Kidney (tissue), 14 donors: ENCODE data around the gene TC2N. TPM values are rescaled to one million over a fixed set of nuclear protein-coding genes. Genes with fewer than 3 reads are reported as not detected.
A peak's percentile ranks its signal among the peaks of the same experiment; 100 is the strongest.

Source experiments
- DNase-seq, 5 donors: peaks; one replicate each; pipeline ENCODE4 v3.0.0-alpha.2; 2013 to 2020
- FAIRE-seq: peaks from 2 replicates; lab custom pipeline; 2012; peaks lifted over from hg19 to GRCh38; lab: Jason Lieb, UNC
- H3K27ac ChIP-seq, 2 donors: one replicate each; pipeline ENCODE4 v1.7.0; 2013; ENCODE audit warnings: low read depth in 2 of 2, low read length in 2 of 2, inconsistent platforms in 1 of 2
- H3K27me3 ChIP-seq: one replicate; pipeline ENCODE4 v1.7.1; 2013; ENCODE audit warnings: low read length, inconsistent platforms; ENCODE audit not compliant: control insufficient read depth, insufficient read depth
- H3K36me3 ChIP-seq, 3 donors: one replicate each; pipeline versions ENCODE4 v1.7.0 to v1.7.1; 2013; ENCODE audit warnings: low read length in 3 of 3, control low read depth in 1 of 3, inconsistent platforms in 1 of 3; ENCODE audit not compliant: insufficient read depth in 3 of 3, control insufficient read depth in 2 of 3
- H3K4me1 ChIP-seq, 3 donors: one replicate each; pipeline versions ENCODE4 v1.7.0 to v1.7.1; 2013; ENCODE audit warnings: low read length in 3 of 3, inconsistent platforms in 1 of 3, low read depth in 1 of 3; ENCODE audit not compliant: control insufficient read depth in 2 of 3, insufficient read depth in 2 of 3
- H3K4me3 ChIP-seq, 3 donors: one replicate each; pipeline versions ENCODE4 v1.7.0 to v1.8.1; 2013; ENCODE audit warnings: low read length in 3 of 3, control low read depth in 1 of 3, inconsistent platforms in 1 of 3
- H3K9ac ChIP-seq, 3 donors: one replicate each; pipeline versions ENCODE4 v1.7.0 to v1.7.1; 2013; ENCODE audit warnings: low read length in 3 of 3, control low read depth in 1 of 3, inconsistent platforms in 1 of 3
- H3K9me3 ChIP-seq, 3 donors: one replicate each; pipeline versions ENCODE4 v1.7.0 to v1.7.1; 2013; ENCODE audit warnings: low read length in 3 of 3, control low read depth in 1 of 3, inconsistent platforms in 1 of 3; ENCODE audit not compliant: control insufficient read depth in 2 of 3, insufficient read depth in 1 of 3
- intact Hi-C: fragments of 100-400 bp; cut with DNase I; formaldehyde crosslinking; loops from one replicate; pipeline ENCODE4 v1.11.1; 2022
- polyA plus RNA-seq: library from polyadenylated mRNA; stranded (reverse); fragments of 350-450 nt; fragmentation: Illumina TruSeq; extraction: RNeasy Lipid Tissue Mini Kit (QIAGEN cat#74804); gene quantifications from one replicate; pipeline ENCODE4 v1.2.3, GENCODE V29; 2014; ENCODE audit warnings: low read depth, low replicate concordance; ENCODE audit not compliant: insufficient read depth
- total RNA-seq: library from RNA; stranded (reverse); fragmentation: NEBNext Ultra II Directional; extraction: Animal tissue kit (Norgen Biotek cat#: 25700); gene quantifications from one replicate; pipeline ENCODE4 v1.2.1, GENCODE V29; 2021
- TF ChIP-seq, protein P1 (sequence below): IDR thresholded peaks from 3 replicates; pipeline ENCODE4 v1.5.1; 2012; ENCODE audit warnings: mild to moderate bottlenecking, moderate library complexity, borderline replicate concordance; ENCODE audit not compliant: insufficient read depth; ENCODE audit errors: extremely low read depth
- donor health status: control.
- donor health status: control.
- donor health status: control.
- donor health status: control.
- donor health status: control.
- donor health status: DM: yes; HTN: yes; CAD: no.
- donor health status: Normal renal cell carcinoma (clear cell type).

The TC2N gene
- total and polyA plus RNA-seq, 2 donors from 2014 or later = 5.8 to 39.7 TPM

DNA sequence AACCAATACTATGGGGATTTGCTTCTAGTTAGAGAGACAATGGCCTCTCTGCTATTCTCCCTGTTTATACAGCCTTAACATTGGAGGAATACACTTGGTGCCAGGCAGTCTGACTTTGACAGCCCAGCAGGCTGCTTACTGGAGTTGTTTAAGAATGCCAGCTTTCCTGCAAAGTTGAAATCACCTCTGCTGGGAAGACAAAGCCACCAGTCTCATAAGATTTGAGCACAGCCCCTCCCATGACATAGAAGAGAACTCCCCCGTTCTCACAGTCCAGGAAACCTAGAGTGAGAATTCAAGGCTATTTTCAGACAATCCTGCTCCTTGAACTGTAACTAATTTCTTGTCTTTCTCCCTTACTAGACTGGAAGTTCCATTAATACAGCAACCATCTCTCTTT lies 114.4 kb downstream of the TC2N start:
- Histone ChIP-seq H3K4me1 (peaks cover 0 to 5% (median 3%) of the 10 kb centered on the region in 3 donors), H3K36me3 (no peaks in the 10 kb centered on the region), H3K9ac (no peak overlapping the region), H3K4me3 (no peak overlapping the region), H3K27ac (no peak overlapping the region), H3K27me3 (no peaks in the 10 kb centered on the region), H3K9me3 (no peaks in the 10 kb centered on the region)
- FAIRE-seq = no peak
- DNase-seq = peak in 2 of 5 donors; percentile 29 to 58
- intact Hi-C loops = no loop called here
- TF ChIP-seq, protein P1, sequence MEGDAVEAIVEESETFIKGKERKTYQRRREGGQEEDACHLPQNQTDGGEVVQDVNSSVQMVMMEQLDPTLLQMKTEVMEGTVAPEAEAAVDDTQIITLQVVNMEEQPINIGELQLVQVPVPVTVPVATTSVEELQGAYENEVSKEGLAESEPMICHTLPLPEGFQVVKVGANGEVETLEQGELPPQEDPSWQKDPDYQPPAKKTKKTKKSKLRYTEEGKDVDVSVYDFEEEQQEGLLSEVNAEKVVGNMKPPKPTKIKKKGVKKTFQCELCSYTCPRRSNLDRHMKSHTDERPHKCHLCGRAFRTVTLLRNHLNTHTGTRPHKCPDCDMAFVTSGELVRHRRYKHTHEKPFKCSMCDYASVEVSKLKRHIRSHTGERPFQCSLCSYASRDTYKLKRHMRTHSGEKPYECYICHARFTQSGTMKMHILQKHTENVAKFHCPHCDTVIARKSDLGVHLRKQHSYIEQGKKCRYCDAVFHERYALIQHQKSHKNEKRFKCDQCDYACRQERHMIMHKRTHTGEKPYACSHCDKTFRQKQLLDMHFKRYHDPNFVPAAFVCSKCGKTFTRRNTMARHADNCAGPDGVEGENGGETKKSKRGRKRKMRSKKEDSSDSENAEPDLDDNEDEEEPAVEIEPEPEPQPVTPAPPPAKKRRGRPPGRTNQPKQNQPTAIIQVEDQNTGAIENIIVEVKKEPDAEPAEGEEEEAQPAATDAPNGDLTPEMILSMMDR = no peak

DNA sequence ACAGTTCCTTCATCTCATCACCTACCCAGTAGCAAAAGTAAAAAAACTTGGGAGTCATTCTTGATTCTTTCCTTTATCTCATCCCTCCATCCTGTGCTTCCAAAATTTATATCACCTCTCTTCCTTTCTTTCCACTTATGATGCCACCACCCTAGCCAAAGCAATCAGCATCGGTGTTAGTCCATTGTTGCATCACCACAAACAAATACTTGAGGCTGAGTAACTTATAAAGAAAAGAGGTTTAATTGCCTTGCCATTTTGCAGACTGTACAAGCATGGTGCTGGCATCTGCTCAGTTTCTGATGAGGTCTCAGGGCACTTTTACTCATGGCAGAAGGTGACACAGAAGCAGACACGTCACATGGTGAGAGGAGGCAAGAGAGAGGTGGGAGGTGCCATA lies 115.6 kb downstream of the TC2N start:
- no peaks in the 10 kb centered on the region for H3K36me3 ChIP-seq
- no peaks in the 10 kb centered on the region for H3K27me3 ChIP-seq
- TF ChIP-seq, protein P1 = no peak
- H3K9ac ChIP-seq = no peak overlapping the region
- H3K4me3 ChIP-seq = no peak overlapping the region
- no peak for FAIRE-seq
- DNase-seq = no peak
- intact Hi-C loops = no loop called here
- no peak overlapping the region for H3K27ac ChIP-seq
- H3K4me1 ChIP-seq = peaks cover 0 to 5% (median 3%) of the 10 kb centered on the region in 3 donors
- H3K9me3 ChIP-seq = no peaks in the 10 kb centered on the region

DNA sequence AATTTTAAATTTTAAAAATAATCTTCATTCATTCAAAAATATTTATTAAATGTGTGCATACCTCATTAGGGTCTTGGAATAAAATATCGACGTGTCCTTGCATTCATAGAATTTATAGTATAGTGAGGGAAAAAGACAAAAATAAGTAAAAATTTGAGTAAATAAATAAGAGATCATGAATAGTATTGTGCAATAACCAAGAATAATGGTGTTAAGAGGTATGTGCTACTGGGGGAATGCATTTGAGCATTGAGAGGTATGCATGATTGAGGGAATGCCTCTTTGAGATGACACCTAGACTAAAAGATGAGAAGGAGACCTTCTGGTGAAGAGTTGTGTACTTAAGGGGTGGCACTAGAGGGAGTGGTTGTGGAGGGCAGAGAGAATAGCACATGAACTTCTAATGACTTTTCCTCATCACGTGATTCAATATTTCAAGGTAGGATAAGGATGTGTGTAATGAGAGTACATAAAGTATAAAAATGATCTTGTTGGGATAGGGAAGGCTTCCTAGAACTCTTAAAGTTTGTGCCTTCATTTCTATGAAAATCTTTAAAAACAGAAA lies 116.6 kb downstream of the TC2N start:
- H3K27ac ChIP-seq = no peak overlapping the region
- TF ChIP-seq, protein P1 = no peak
- H3K9ac ChIP-seq = no peak overlapping the region
- peaks cover 0 to 5% (median 3%) of the 10 kb centered on the region in 3 donors for H3K4me1 ChIP-seq
- DNase-seq (no peak), FAIRE-seq (no peak)
- no peaks in the 10 kb centered on the region for H3K27me3 ChIP-seq
- intact Hi-C loops = no loop called here
- H3K9me3 ChIP-seq = no peaks in the 10 kb centered on the region
- no peaks in the 10 kb centered on the region for H3K36me3 ChIP-seq
- no peak overlapping the region for H3K4me3 ChIP-seq

DNA sequence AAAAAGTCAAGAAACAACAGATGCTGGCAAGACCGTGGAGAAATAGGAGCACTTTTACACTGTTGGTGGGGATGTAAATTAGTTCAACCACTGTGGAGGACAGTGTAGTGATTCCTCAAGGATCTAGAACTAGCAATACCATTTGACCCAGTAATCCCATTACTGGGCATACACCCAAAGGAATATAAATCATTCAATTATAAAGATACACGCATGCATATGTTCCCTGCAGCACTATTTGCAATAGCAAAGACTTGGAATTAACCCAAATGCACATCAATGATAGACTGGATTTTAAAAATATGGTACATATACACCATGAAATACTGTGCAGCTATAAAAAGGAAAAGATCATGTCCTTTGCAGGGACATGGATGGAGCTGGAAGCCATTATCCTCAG lies 117.5 kb downstream of the TC2N start:
- TF ChIP-seq, protein P1 = no peak
- no peak overlapping the region for H3K4me3 ChIP-seq
- no peak overlapping the region for H3K9ac ChIP-seq
- no peaks in the 10 kb centered on the region for H3K9me3 ChIP-seq
- intact Hi-C loops = no loop called here
- DNase-seq (no peak), FAIRE-seq (no peak)
- H3K4me1 ChIP-seq = peaks cover 0 to 5% (median 3%) of the 10 kb centered on the region in 3 donors
- H3K36me3 ChIP-seq = no peaks in the 10 kb centered on the region
- no peaks in the 10 kb centered on the region for H3K27me3 ChIP-seq
- H3K27ac ChIP-seq = no peak overlapping the region
